Transverse colon (tissue), 4 donors: ENCODE measurements around the gene CFAP410. TPM values are rescaled to one million over a fixed set of nuclear protein-coding genes. Genes with fewer than 3 reads are reported as not detected.

Experiments
- DNase-seq: peaks from one replicate; pipeline ENCODE4 v3.0.0-alpha.2; 2019
- H3K27ac ChIP-seq, 4 donors: fragments of 200-600 bp; sonication (generic); 2 replicates each; pipeline ENCODE4 v1.5.1; 2016 to 2018; ENCODE audit warnings: inconsistent platforms in 4 of 4
- H3K27me3 ChIP-seq: fragments of 200-600 bp; sonication (generic); 2 replicates; pipeline ENCODE4 v1.5.1; 2017; ENCODE audit warnings: inconsistent platforms
- H3K36me3 ChIP-seq, 4 donors: fragments of 200-600 bp; sonication (generic); 2 replicates each; pipeline ENCODE4 v1.5.1; 2017 to 2019; ENCODE audit warnings: inconsistent platforms in 4 of 4
- H3K4me1 ChIP-seq, 4 donors: fragments of 200-600 bp; sonication (generic); 2 replicates each; pipeline ENCODE4 v1.5.1; 2017 to 2020; ENCODE audit warnings: inconsistent platforms in 4 of 4
- H3K4me3 ChIP-seq, 4 donors: fragments of 200-600 bp; sonication (generic); 1 replicate in 1 of 4; 2 replicates in 3 of 4; pipeline versions ENCODE4 v1.5.1 to v1.6.1; 2017 to 2019; ENCODE audit warnings: inconsistent platforms in 4 of 4
- H3K9me3 ChIP-seq, 2 donors: fragments of 200-600 bp; sonication (generic); 2 replicates each; pipeline ENCODE4 v1.5.1; 2017 to 2019; ENCODE audit warnings: inconsistent platforms in 2 of 2
- EP300 ChIP-seq: sonication (generic); formaldehyde crosslinking; IDR thresholded peaks from one replicate; pipeline ENCODE4 v1.6.1; 2017; ENCODE audit warnings: antibody characterized with exemption, low read depth
- POLR2A ChIP-seq: fragments of 450-650 bp; IDR thresholded peaks from one replicate; pipeline ENCODE4 v1.6.1; 2016; ENCODE audit warnings: antibody characterized with exemption, mild to moderate bottlenecking, moderate library complexity
- POLR2AphosphoS5 ChIP-seq, 3 donors: sonication (generic); formaldehyde crosslinking; IDR thresholded peaks; one replicate each; pipeline ENCODE4 v1.6.1; 2016; ENCODE audit warnings: antibody characterized with exemption in 3 of 3
- WGBS, 2 donors: methylation state at CpG; one replicate each; pipeline ENCODE4 v1.1.5; 2018; ENCODE audit warnings: low coverage in 1 of 2; 5-methylcytosine and 5-hydroxymethylcytosine counted together
- in situ Hi-C, 4 donors: fragments of 200-750 bp; cut with MboI; loops; one replicate each; pipeline versions ENCODE4 v1.15.0 to v1.15.1; 2017; ENCODE audit warnings: low sequenced_read_pairs in 3 of 4, low pct_ligation_motif_present in 1 of 4, low pct_unique_long_range_greater_than_20kb in 1 of 4
- intact Hi-C: fragments of 100-400 bp; cut with DNase I; formaldehyde crosslinking; loops from one replicate; pipeline ENCODE4 v1.15.1; 2023; ENCODE audit warnings: low total_unique reads
- total RNA-seq, 4 donors: library from RNA; depleted of rRNA; stranded (reverse); fragments of >200 nt; gene quantifications; one replicate each; pipeline ENCODE4 v1.1.0, GENCODE V29; 2016
- TF ChIP-seq, protein P1 (sequence below), 5 experiments: fragments of 200-600 bp in 3 of 5; fragments of 450-650 bp in 2 of 5; sonication (generic) in 3 of 5; IDR thresholded peaks; 1 replicate in 2 of 5; 2 replicates in 3 of 5; pipeline ENCODE4 v1.5.1; 2016 to 2017; ENCODE audit warnings: antibody characterized with exemption in 5 of 5, inconsistent platforms in 3 of 5, mild to moderate bottlenecking in 2 of 5, moderate library complexity in 1 of 5

Gene CFAP410
- total RNA-seq, 4 donors from 2014 or later = 17.2 to 41.3 (median 32.2) TPM

DNA sequence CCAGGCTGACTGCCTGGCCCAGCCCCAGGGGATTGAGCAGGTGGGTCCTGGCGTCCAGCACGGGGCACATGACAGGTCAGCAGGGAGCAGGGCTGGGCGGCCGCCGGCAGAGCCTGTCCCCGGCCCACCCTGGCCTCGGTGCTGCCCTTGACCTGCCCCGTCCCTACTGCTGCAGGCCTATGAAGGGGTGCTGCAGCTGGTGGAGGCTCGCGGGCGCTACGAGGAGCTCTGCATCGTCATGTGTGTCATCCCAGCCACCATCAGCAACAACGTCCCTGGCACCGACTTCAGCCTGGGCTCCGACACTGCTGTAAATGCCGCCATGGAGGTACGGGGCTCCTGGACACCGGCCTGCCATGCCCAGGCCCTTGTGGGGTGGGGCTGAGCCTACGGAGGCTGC, 15.6 kb downstream of the CFAP410 start:
- H3K36me3 ChIP-seq = peaks cover 0 to 23% (median 0%) of the 10 kb centered on the region in 4 donors
- H3K27me3 ChIP-seq = no peaks in the 10 kb centered on the region
- no peaks in the 10 kb centered on the region for H3K4me1 ChIP-seq
- H3K9me3 ChIP-seq = no peaks in the 10 kb centered on the region
- TF ChIP-seq POLR2A = no peak
- TF ChIP-seq, protein P1, sequence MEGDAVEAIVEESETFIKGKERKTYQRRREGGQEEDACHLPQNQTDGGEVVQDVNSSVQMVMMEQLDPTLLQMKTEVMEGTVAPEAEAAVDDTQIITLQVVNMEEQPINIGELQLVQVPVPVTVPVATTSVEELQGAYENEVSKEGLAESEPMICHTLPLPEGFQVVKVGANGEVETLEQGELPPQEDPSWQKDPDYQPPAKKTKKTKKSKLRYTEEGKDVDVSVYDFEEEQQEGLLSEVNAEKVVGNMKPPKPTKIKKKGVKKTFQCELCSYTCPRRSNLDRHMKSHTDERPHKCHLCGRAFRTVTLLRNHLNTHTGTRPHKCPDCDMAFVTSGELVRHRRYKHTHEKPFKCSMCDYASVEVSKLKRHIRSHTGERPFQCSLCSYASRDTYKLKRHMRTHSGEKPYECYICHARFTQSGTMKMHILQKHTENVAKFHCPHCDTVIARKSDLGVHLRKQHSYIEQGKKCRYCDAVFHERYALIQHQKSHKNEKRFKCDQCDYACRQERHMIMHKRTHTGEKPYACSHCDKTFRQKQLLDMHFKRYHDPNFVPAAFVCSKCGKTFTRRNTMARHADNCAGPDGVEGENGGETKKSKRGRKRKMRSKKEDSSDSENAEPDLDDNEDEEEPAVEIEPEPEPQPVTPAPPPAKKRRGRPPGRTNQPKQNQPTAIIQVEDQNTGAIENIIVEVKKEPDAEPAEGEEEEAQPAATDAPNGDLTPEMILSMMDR (IDR thresholded peaks at IDR 0.05) = no peak
- no peak for TF ChIP-seq POLR2AphosphoS5 (IDR thresholded peaks at IDR 0.05)
- H3K27ac ChIP-seq = no peak overlapping the region
- no peak for DNase-seq
- intact Hi-C loops = no loop called here
- WGBS, 2 donors = 85% methylated on average over 20 of the region's 20 CpGs; no CpG with 5 or more reads in 1 of the 2 donors
- in situ Hi-C loops = no loop called here
- H3K4me3 ChIP-seq = no peak overlapping the region

DNA sequence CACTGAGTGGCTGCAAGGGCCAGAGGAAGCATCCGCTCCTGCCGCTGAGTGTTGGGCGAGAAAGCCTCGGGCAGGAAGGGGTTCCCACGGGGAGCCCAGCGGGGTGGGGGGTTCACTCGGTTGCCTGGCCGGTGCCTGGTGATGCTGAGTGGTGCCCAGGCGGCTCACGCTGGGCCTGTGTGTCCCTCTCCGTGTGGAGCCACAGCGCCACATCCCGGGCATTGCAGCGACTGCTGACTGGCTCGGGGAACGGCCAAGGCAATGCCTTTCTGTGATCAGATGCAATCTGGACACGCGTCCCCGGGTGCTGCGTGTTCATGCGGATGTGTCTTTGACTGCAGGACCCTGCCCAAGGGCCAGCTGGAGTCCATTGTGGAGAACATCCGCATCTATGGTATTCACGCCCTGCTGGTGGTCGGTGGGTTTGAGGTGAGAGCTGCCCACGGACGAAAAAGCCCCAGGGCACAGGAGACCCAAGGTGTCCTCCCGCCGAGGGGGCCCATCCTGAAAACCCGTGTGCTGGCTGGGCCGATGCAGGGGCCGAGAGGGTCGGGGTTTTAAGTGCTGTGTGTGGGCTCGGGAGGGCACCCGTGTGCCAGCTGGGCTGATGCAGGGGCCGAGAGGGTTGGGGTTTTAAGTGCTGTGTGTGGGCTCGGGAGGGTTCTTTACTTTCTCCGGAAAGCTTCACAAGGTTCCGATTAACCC, 16.4 kb downstream of the CFAP410 start:
- H3K27ac ChIP-seq = no peak overlapping the region
- H3K27me3 ChIP-seq = no peaks in the 10 kb centered on the region
- no peak overlapping the region for H3K4me3 ChIP-seq
- intact Hi-C loops = no loop called here
- H3K36me3 ChIP-seq = peaks cover 0 to 27% (median 0%) of the 10 kb centered on the region in 4 donors
- H3K4me1 ChIP-seq = no peaks in the 10 kb centered on the region
- 85 to 95% methylated on average over 9 to 38 of the region's 38 CpGs for WGBS, 2 donors
- H3K9me3 ChIP-seq = no peaks in the 10 kb centered on the region
- DNase-seq = no peak
- no peak for TF ChIP-seq EP300
- TF ChIP-seq, protein P1 (IDR thresholded peaks at IDR 0.05) = no peak
- no peak for TF ChIP-seq POLR2AphosphoS5 (IDR thresholded peaks at IDR 0.05)
- TF ChIP-seq POLR2A = no peak
- in situ Hi-C loops = no loop called here

DNA sequence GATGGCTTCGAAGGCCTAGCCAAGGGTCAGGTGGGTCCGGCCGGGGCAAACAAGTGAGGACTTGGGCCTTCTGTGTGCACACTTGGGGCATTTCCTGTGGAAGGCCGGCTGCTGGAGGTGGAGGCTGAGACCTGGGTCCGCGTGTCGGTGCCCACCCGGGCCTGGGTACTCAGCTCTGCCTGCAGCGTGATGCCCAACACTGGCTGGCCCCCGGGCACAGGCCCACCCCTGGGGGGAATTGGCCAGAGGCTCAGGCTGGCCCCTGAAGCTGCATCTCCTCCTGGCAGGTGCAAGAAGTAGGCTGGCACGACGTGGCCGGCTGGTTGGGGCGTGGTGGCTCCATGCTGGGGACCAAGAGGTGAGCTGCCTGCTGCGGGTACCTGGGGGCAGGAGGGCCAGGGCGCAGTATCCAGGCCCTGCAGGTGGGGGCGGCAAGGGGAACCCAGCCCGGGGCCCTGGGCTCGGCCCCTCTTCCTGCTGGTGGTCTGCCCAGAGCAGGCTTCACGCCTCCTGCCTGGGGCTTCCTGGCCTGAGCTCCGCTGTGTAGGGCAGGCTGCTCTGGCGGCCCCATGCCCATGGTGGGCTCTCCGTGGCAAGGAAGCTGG, 17.2 kb downstream of the CFAP410 start:
- in situ Hi-C loops = no loop called here
- Histone ChIP-seq H3K27me3 (no peaks in the 10 kb centered on the region), H3K27ac (no peak overlapping the region), H3K9me3 (no peaks in the 10 kb centered on the region), H3K4me1 (no peaks in the 10 kb centered on the region), H3K4me3 (no peak overlapping the region), H3K36me3 (peaks cover 0 to 27% (median 0%) of the 10 kb centered on the region in 4 donors)
- TF ChIP-seq, protein P1 (IDR thresholded peaks at IDR 0.05) = no peak
- TF ChIP-seq POLR2AphosphoS5 (IDR thresholded peaks at IDR 0.05) = no peak
- 94% methylated on average over 17 of the region's 23 CpGs; no CpG with 5 or more reads in 1 of the 2 donors for WGBS, 2 donors
- intact Hi-C loops = no loop called here
- no peak for DNase-seq

DNA sequence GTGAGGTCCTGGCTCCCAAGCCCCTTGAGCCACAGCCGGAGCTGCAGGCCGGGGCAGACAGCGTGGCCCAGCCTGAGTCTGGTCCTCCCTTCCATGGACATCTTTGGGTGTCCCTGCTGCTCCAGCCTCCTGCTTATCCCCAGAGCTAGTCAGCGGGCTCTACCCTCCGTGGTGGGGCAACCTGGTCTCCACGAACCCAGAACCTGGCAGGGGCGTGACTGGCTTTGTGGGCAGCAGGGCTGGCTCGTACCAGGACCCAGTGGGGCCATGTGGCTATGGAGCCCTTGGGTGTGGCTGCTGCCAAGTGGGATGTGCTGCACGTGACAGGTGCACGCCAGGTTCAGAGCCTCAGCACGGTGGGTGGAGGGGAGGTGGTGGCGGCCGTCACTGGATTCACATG, 18.3 kb downstream of the CFAP410 start:
- intact Hi-C loops = no loop called here
- 90 to 95% methylated on average over 4 to 9 of the region's 13 CpGs for WGBS, 2 donors
- Histone ChIP-seq H3K27me3 (no peaks in the 10 kb centered on the region), H3K36me3 (peaks cover 0 to 27% (median 0%) of the 10 kb centered on the region in 4 donors), H3K4me3 (no peak overlapping the region), H3K27ac (no peak overlapping the region), H3K9me3 (no peaks in the 10 kb centered on the region), H3K4me1 (no peaks in the 10 kb centered on the region)
- in situ Hi-C loops = no loop called here
- TF ChIP-seq EP300 (no peak), POLR2A (no peak)
- TF ChIP-seq, protein P1 (IDR thresholded peaks at IDR 0.05) = no peak
- no peak for DNase-seq
